Measurements from ENCODE around the gene CDKN2D. TPM values are rescaled to one million over a fixed set of nuclear protein-coding genes. Genes with fewer than 3 reads are reported as not detected.

The CDKN2D gene
- total RNA-seq, 1 experiment from 2014 or later = 3.3 TPM

DNA sequence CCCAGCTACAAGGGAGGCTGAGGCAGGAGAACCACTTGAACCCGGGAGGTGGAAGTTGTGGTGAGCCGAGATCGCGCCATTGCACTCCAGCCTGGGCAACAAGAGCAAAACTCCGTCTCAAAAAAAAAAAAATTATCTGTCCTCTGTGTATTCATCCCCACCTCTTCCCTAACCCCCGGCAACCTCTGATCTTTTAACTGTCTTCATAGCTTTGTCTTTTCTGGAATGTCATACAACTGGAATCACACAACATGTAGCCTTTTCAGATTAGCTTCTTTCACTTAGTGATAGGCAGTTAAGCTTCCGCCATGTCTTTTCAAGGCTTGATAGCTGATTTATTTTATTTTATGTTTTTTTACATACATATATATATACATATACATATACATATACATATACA, 43.1 kb downstream of the CDKN2D start (continued):
- TF ChIP-seq FOXJ3 (CRISPR knock-in tag; IDR thresholded peaks at IDR 0.05; ENCODE audit: borderline replicate concordance) = no peak
- TF ChIP-seq TP53 (CRISPR knock-in tag; IDR thresholded peaks at IDR 0.05) = no peak

- ChIA-PET CTCF (interaction anchor here (0.5 to 2.0 kb wide), 5 partner anchors 13 to 175 kb away, joined by 4 to 8 read pairs (median 5); no protein-coding TSS in a partner anchor), POLR2A (interaction anchor here (0.6 kb wide), 1 partner anchor 895 kb away, joined by 3 read pairs; no protein-coding TSS in a partner anchor)
- no peak for TF ChIP-seq FOXK1 (CRISPR knock-in tag; IDR thresholded peaks at IDR 0.05)
- TF ChIP-seq SOX15 (CRISPR knock-in tag; IDR thresholded peaks at IDR 0.05) = no peak
- no peak for TF ChIP-seq ZNF396 (CRISPR knock-in tag; IDR thresholded peaks at IDR 0.05; ENCODE audit: borderline replicate concordance)
- H3K36me3 Mint-ChIP-seq = no peaks in the 10 kb centered on the region
- H3K9me3 Mint-ChIP-seq = no peaks in the 10 kb centered on the region
- no peak for DNase-seq (ENCODE audit: low spot score)
- H3K27ac Mint-ChIP-seq = no peak overlapping the region
- H3K27me3 Mint-ChIP-seq (ENCODE audit: low read depth) = peaks cover 21% of the 10 kb centered on the region
- no peak overlapping the region for H3K4me3 Mint-ChIP-seq
- peaks cover 17% of the 10 kb centered on the region for H3K4me1 Mint-ChIP-seq
- ATAC-seq = no peak
Measured at GRCh38 chr19:10523135-10523636, 45.6 kb downstream of the CDKN2D start.

- CTCF ChIA-PET = interaction anchor here (1.1 to 2.0 kb wide), 2 partner anchors 11 to 178 kb away, joined by 6 to 8 read pairs; no protein-coding TSS in a partner anchor
- Mint-ChIP-seq H3K4me1 (peaks cover 23% of the 10 kb centered on the region), H3K27me3 (ENCODE audit: low read depth) (peaks cover 32% of the 10 kb centered on the region), H3K9me3 (no peaks in the 10 kb centered on the region), H3K4me3 (no peak overlapping the region), H3K36me3 (no peaks in the 10 kb centered on the region), H3K27ac (no peak overlapping the region)
- no peak for DNase-seq (ENCODE audit: low spot score)
- POLR2A ChIA-PET = no interaction called here
- TF ChIP-seq, protein P1, sequence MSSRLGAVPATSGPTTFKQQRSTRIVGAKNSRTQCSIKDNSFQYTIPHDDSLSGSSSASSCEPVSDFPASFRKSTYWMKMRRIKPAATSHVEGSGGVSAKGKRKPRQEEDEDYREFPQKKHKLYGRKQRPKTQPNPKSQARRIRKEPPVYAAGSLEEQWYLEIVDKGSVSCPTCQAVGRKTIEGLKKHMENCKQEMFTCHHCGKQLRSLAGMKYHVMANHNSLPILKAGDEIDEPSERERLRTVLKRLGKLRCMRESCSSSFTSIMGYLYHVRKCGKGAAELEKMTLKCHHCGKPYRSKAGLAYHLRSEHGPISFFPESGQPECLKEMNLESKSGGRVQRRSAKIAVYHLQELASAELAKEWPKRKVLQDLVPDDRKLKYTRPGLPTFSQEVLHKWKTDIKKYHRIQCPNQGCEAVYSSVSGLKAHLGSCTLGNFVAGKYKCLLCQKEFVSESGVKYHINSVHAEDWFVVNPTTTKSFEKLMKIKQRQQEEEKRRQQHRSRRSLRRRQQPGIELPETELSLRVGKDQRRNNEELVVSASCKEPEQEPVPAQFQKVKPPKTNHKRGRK (CRISPR knock-in tag; IDR thresholded peaks at IDR 0.05; ENCODE audit: borderline replicate concordance) = no peak
- TF ChIP-seq ELF4 (CRISPR knock-in tag; IDR thresholded peaks at IDR 0.05; ENCODE audit: low read depth) (no peak), GTF2I (CRISPR knock-in tag; conservative IDR thresholded peaks at IDR 0.05) (no peak), ZBTB21 (CRISPR knock-in tag; IDR thresholded peaks at IDR 0.05; ENCODE audit: borderline replicate concordance) (no peak), ZNF232 (CRISPR knock-in tag; IDR thresholded peaks at IDR 0.05) (no peak), MLX (CRISPR knock-in tag; IDR thresholded peaks at IDR 0.05) (no peak), TEAD4 (CRISPR knock-in tag; IDR thresholded peaks at IDR 0.05) (no peak), IRF1 (CRISPR knock-in tag; IDR thresholded peaks at IDR 0.05) (no peak), USF2 (CRISPR knock-in tag; IDR thresholded peaks at IDR 0.05) (no peak), IRF2 (CRISPR knock-in tag; IDR thresholded peaks at IDR 0.05; ENCODE audit: borderline replicate concordance, low read depth) (no peak), CREM (CRISPR knock-in tag; IDR thresholded peaks at IDR 0.05) (no peak), FOXK1 (CRISPR knock-in tag; IDR thresholded peaks at IDR 0.05) (no peak)
- TF ChIP-seq, protein P2, sequence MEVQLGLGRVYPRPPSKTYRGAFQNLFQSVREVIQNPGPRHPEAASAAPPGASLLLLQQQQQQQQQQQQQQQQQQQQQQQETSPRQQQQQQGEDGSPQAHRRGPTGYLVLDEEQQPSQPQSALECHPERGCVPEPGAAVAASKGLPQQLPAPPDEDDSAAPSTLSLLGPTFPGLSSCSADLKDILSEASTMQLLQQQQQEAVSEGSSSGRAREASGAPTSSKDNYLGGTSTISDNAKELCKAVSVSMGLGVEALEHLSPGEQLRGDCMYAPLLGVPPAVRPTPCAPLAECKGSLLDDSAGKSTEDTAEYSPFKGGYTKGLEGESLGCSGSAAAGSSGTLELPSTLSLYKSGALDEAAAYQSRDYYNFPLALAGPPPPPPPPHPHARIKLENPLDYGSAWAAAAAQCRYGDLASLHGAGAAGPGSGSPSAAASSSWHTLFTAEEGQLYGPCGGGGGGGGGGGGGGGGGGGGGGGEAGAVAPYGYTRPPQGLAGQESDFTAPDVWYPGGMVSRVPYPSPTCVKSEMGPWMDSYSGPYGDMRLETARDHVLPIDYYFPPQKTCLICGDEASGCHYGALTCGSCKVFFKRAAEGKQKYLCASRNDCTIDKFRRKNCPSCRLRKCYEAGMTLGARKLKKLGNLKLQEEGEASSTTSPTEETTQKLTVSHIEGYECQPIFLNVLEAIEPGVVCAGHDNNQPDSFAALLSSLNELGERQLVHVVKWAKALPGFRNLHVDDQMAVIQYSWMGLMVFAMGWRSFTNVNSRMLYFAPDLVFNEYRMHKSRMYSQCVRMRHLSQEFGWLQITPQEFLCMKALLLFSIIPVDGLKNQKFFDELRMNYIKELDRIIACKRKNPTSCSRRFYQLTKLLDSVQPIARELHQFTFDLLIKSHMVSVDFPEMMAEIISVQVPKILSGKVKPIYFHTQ (CRISPR knock-in tag; IDR thresholded peaks at IDR 0.05) = no peak
- TF ChIP-seq, protein P3, sequence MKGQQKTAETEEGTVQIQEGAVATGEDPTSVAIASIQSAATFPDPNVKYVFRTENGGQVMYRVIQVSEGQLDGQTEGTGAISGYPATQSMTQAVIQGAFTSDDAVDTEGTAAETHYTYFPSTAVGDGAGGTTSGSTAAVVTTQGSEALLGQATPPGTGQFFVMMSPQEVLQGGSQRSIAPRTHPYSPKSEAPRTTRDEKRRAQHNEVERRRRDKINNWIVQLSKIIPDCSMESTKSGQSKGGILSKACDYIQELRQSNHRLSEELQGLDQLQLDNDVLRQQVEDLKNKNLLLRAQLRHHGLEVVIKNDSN (CRISPR knock-in tag; IDR thresholded peaks at IDR 0.05) = no peak
- TF ChIP-seq, protein P4, sequence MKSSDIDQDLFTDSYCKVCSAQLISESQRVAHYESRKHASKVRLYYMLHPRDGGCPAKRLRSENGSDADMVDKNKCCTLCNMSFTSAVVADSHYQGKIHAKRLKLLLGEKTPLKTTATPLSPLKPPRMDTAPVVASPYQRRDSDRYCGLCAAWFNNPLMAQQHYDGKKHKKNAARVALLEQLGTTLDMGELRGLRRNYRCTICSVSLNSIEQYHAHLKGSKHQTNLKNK (CRISPR knock-in tag; IDR thresholded peaks at IDR 0.05) = no peak
- no peak for ATAC-seq
Measured at GRCh38 chr19:10521461-10522171, 47.2 kb downstream of the CDKN2D start.

Measured in WTC11 (cell line).